ENCODE results near the gene PDE3A.

- TF ChIP-seq CTCF (IDR thresholded peaks at IDR 0.05; ENCODE audit: low read depth, low read length, poor library complexity, severe bottlenecking) (no peak), EZH2phosphoT487 (IDR thresholded peaks at IDR 0.05; ENCODE audit: borderline replicate concordance, low read length) (no peak)
Observed at GRCh38 chr12:20368651-20369304, 441 bp downstream of the PDE3A start.

Data from DOHH2 (cell line).